Endothelial cell (in vitro differentiated cells): ENCODE measurements around the gene ABRACL. TPM values are rescaled to one million over a fixed set of nuclear protein-coding genes. Genes with fewer than 3 reads are reported as not detected.

Source experiments
- DNase-seq: peaks from one replicate; pipeline ENCODE4 v3.0.0; 2021; ENCODE audit warnings: low spot score
- H3K27ac Mint-ChIP-seq: one replicate; pipeline ENCODE4 v1.8.0; 2021; ENCODE audit warnings: mixed read lengths, inconsistent platforms; ENCODE audit not compliant: unreplicated experiment
- H3K27me3 Mint-ChIP-seq: one replicate; pipeline ENCODE4 v1.8.0; 2021; ENCODE audit warnings: mild to moderate bottlenecking, moderate library complexity, mixed read lengths, inconsistent platforms; ENCODE audit not compliant: unreplicated experiment
- H3K36me3 Mint-ChIP-seq: one replicate; pipeline ENCODE4 v1.8.0; 2021; ENCODE audit warnings: mild to moderate bottlenecking, low read depth, mixed read lengths, inconsistent platforms; ENCODE audit not compliant: unreplicated experiment
- H3K4me1 Mint-ChIP-seq: one replicate; pipeline ENCODE4 v1.8.0; 2021; ENCODE audit warnings: mild to moderate bottlenecking, mixed read lengths, inconsistent platforms; ENCODE audit not compliant: unreplicated experiment
- H3K4me3 Mint-ChIP-seq: one replicate; pipeline ENCODE4 v1.8.0; 2021; ENCODE audit warnings: mild to moderate bottlenecking, mixed read lengths, inconsistent platforms; ENCODE audit not compliant: unreplicated experiment
- H3K9me3 Mint-ChIP-seq: one replicate; pipeline ENCODE4 v1.8.0; 2021; ENCODE audit warnings: mixed read lengths, inconsistent platforms; ENCODE audit not compliant: unreplicated experiment
- total RNA-seq: library from RNA; stranded (reverse); fragmentation: NEBNext Ultra II Directional; extraction: Animal tissue kit (Norgen Biotek cat#: 25700); gene quantifications from one replicate; pipeline ENCODE4 v1.2.1, GENCODE V29; 2021; ENCODE audit not compliant: unreplicated experiment
- TF ChIP-seq, protein P1 (sequence below): fragments of 200-600 bp; sonication (generic); IDR thresholded peaks from one replicate; pipeline ENCODE4 v1.5.0; 2021; ENCODE audit warnings: antibody characterized with exemption; ENCODE audit not compliant: unreplicated experiment

The ABRACL gene
- total RNA-seq, 1 donor from 2014 or later: 117 TPM

DNA sequence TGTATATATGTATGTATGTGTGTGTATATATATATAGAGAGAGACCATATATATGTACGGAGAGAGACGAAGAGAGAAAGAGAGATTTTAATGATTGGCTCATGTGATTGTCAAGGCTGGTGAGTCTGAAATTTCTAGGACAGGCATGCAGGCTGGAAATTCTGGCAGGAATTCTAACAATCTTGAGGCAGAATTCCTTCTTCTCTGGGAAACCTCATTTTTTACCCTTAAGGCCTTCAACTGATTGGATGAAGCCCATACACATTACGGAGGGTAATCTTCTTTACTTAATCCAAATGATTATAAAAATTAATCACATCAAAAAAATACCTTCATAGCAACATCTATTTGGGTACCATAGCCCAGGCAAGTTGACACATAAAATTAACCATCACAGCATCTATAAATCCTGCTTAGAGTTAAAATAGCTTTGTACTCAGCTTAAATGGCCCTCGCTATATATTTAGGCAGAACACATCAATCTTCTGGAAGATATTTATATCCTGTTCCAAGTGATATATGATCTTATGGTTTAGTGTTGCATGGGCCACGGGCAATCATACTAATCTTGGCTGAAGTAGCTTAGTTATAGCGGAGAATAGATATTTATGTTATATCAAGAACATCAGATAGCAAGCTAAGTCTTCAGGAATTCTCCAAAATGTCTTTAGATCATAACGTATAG is 36.6 kb downstream of the ABRACL start:
- Mint-ChIP-seq H3K27me3 (no peaks in the 10 kb centered on the region), H3K9me3 (no peaks in the 10 kb centered on the region), H3K4me3 (no peak overlapping the region), H3K27ac (no peak overlapping the region), H3K36me3 (no peaks in the 10 kb centered on the region), H3K4me1 (peaks cover 10% of the 10 kb centered on the region)
- TF ChIP-seq, protein P1, sequence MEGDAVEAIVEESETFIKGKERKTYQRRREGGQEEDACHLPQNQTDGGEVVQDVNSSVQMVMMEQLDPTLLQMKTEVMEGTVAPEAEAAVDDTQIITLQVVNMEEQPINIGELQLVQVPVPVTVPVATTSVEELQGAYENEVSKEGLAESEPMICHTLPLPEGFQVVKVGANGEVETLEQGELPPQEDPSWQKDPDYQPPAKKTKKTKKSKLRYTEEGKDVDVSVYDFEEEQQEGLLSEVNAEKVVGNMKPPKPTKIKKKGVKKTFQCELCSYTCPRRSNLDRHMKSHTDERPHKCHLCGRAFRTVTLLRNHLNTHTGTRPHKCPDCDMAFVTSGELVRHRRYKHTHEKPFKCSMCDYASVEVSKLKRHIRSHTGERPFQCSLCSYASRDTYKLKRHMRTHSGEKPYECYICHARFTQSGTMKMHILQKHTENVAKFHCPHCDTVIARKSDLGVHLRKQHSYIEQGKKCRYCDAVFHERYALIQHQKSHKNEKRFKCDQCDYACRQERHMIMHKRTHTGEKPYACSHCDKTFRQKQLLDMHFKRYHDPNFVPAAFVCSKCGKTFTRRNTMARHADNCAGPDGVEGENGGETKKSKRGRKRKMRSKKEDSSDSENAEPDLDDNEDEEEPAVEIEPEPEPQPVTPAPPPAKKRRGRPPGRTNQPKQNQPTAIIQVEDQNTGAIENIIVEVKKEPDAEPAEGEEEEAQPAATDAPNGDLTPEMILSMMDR: no peak
- DNase-seq: no peak

DNA sequence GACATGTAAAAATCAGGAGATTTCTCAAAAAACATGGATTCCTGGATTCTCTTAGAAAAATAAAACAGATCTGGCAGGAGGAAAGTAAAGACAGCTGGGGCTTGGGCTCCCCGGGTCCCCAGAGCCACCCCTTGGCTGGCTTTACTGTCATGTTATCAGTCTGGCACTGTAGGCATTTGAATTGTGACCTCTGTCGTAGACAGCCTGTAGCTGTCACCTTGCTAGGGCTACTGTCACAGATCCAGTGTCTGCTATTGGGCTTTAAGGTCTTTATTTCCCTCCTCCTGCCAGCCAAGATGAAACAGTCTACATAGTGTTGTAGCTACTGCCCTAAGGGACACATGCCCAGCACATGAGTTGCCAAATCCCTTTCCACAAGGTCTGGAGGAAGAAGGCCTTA is 37.5 kb downstream of the ABRACL start:
- H3K27me3 Mint-ChIP-seq: peaks cover under 1% of the 10 kb centered on the region
- peaks cover 10% of the 10 kb centered on the region for H3K4me1 Mint-ChIP-seq
- H3K4me3 Mint-ChIP-seq: no peak overlapping the region
- TF ChIP-seq, protein P1: no peak
- H3K36me3 Mint-ChIP-seq: no peaks in the 10 kb centered on the region
- no peak overlapping the region for H3K27ac Mint-ChIP-seq
- H3K9me3 Mint-ChIP-seq: no peaks in the 10 kb centered on the region
- no peak for DNase-seq

DNA sequence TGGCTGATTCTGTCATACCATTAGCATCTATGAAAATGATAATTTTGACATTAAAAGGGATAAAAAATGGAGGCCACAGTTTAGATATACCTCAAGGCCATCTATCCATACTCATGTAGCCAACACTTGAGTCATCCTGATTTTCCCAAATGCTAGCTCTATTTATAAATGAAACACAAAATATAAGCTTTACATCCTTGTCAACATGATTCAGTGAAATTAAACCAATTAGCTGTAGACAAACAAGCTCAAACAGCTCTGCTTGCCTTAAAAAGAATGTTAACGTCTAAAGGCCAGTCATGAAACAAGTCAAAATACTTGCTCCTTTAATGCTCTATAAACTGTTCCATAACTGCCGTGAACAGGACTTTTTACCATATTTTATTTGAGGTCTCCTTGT is 40.3 kb downstream of the ABRACL start:
- Mint-ChIP-seq H3K9me3 (no peaks in the 10 kb centered on the region), H3K27ac (no peak overlapping the region), H3K4me1 (peaks cover 8% of the 10 kb centered on the region), H3K36me3 (no peaks in the 10 kb centered on the region), H3K4me3 (no peak overlapping the region), H3K27me3 (peaks cover 3% of the 10 kb centered on the region)
- TF ChIP-seq, protein P1: no peak
- no peak for DNase-seq

DNA sequence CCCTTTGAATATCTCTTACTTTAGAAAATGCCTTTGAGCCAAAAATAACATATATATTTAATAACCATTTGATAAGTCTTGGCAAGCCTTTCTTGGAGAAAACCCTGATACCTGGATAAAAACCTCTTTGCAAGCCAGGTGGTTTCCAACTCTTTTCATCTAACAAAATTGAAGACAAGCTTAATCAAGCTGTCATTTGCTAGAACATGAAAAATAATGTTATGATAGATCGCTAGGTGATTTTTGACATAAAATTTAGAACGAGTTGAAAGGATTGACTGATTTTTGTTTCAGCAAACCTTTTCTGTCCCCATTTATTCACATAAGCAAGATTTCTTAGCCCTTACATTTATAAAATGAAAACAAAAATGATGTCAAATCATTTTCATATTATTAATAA is 44.6 kb downstream of the ABRACL start:
- Mint-ChIP-seq H3K36me3 (no peaks in the 10 kb centered on the region), H3K4me3 (no peak overlapping the region), H3K27ac (no peak overlapping the region), H3K4me1 (no peaks in the 10 kb centered on the region), H3K27me3 (peaks cover 3% of the 10 kb centered on the region), H3K9me3 (no peaks in the 10 kb centered on the region)
- DNase-seq: no peak
- TF ChIP-seq, protein P1: no peak

DNA sequence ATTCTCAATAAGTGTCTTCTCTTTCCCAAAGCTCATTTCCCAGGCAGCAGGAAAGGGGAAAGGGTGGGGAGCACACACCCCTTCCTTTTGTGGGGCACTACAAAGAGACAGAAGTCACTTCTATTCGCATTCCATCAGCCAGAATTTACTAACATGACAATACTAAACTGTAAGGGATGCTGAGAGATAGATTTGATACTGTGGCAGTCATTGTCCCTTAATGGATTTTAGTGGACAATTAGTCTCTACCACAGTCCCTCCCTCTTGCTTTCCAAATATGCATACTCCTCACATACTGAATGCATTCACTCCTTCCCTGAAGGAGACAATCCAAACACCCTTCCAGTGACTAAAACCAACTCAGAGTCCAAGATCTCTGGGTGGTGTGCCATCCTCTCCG is 50.5 kb downstream of the ABRACL start:
- no peaks in the 10 kb centered on the region for H3K9me3 Mint-ChIP-seq
- TF ChIP-seq, protein P1: no peak
- no peaks in the 10 kb centered on the region for H3K27me3 Mint-ChIP-seq

More for the DNA sequence above, 50.5 kb downstream of the ABRACL start:
- Mint-ChIP-seq H3K4me1 (peaks cover 3% of the 10 kb centered on the region), H3K27ac (no peak overlapping the region), H3K36me3 (no peaks in the 10 kb centered on the region), H3K4me3 (no peak overlapping the region)
- no peak for DNase-seq
